H1 (cell line): ENCODE results near the gene AP1S1. TPM values are rescaled to one million over a fixed set of nuclear protein-coding genes. Genes with fewer than 3 reads are reported as not detected.

ENCODE experiments used
- EZH2 ChIP-seq: fragments of 200-600 bp; sonication (generic); IDR thresholded peaks from 2 replicates; pipeline ENCODE4 v1.7.1; 2012; ENCODE audit warnings: low read depth, mild to moderate bottlenecking, moderate library complexity, low read length, inconsistent platforms; ENCODE audit not compliant: severe bottlenecking
- TCF12 ChIP-seq: IDR thresholded peaks from 2 replicates; pipeline ENCODE4 v1.6.1; 2011; ENCODE audit warnings: low read depth, mild to moderate bottlenecking, low read length
- polyA plus RNA-seq, 7 experiments: library from polyadenylated mRNA; depleted of rRNA in 3 of 7; stranded (reverse) in 5 of 7; unstranded in 2 of 7; fragments of >200 nt in 5 of 7; fragments of 200-250 nt in 2 of 7; gene quantifications; 1 replicate in 5 of 7; 2 replicates in 1 of 7; 4 replicates in 1 of 7; pipeline versions ENCODE4 v1.2.1 to v1.2.3, GENCODE V29; 2011 to 2013; ENCODE audit warnings: missing spikeins in 2 of 7, mixed read lengths in 2 of 7
- total RNA-seq: library from RNA; stranded (reverse); fragmentation: NEBNext Ultra II Directional; extraction: Animal tissue kit (Norgen Biotek cat#: 25700); gene quantifications from 2 replicates; pipeline ENCODE4 v1.2.1, GENCODE V29; 2021

The AP1S1 gene
- total and polyA plus RNA-seq, 2 of the 8 experiments (the other 6 are each of a cell fraction or from before 2014, with no cell fraction given), result 56.1 to 59.3 TPM

DNA sequence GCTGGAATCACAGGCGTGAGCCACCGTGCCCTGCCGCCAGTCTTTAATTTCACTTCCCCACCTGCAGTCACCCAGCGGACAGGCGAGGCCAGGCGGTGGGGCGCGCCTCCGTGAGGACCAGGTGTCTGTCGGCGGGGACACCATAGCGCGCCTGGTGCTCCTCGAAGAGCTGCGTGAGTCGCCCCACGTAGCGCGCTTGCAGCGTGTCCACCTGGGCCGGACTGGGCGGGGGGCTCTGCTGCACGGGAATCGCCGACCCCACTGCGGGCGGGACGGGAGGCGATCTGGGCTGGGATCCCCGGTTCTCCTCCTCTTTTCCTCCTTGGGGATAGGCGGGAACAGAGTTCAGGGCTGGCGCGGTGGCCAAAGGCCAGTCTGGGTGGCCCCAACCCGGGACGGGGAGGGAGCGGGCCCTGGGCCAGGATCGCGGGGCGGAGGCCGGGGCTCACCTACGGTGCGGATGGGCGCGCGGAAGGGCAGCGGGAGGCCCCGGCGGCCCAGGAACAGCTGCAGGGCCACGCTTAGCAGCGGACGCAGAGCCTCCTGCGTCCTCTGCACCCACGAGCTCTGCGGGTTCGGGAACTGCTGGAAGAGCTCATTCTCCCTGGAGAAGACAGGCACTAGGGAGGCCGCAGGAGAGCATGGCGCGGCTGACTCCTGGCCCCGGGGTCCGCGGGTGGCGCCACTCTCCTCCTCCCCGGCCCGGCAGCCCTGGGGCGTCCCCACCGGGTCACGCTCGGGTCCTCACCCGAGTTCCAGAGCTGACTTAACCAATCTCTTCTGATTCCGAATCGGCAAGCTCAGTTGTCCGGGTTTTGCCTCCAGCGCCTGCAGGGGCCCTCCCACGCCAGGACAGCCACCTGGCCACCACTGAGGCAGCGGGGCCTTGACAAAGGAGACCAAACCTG lies 47.7 kb downstream of the AP1S1 start (continued):
- TF ChIP-seq EZH2, result peak; percentile 45
- TF ChIP-seq TCF12, result no peak
